ENCODE data around the gene PRMT7. TPM values are rescaled to one million over a fixed set of nuclear protein-coding genes. Genes with fewer than 3 reads are reported as not detected.

The PRMT7 gene
- total and polyA plus RNA-seq, 2 of the 8 experiments (the other 6 are each of a cell fraction or from before 2014, with no cell fraction given), result 48.2 to 49.3 TPM

GRCh38 chr16:68366062-68366461 lies 55.2 kb downstream of the PRMT7 start (continued):
- no peak for TF ChIP-seq MAX (IDR thresholded peaks at IDR 0.05)
